WTC11 (cell line): Measurements from ENCODE around the gene OR51B2. TPM values are rescaled to one million over a fixed set of nuclear protein-coding genes. Genes with fewer than 3 reads are reported as not detected.
A peak's percentile ranks its signal among the peaks of the same experiment; 100 is the strongest.

Source experiments
- ATAC-seq: fragments of 200-7000 bp; cut with Tn5 transposase; 2 replicates; pipeline ENCODE4 v1.10.0; 2021; ENCODE audit warnings: mild to moderate bottlenecking, moderate library complexity
- CTCF ChIA-PET: fragments of 300-600 bp; sonication (Branson Sonifier 250); formaldehyde crosslinking; loops from one replicate; lab custom pipeline; 2021; ENCODE audit warnings: antibody characterized with exemption; lab: Charles Lee
- POLR2A ChIA-PET: fragments of 350-600 bp; sonication (Branson Sonifier 250); formaldehyde crosslinking; loops from one replicate; lab custom pipeline; 2021; ENCODE audit warnings: antibody characterized with exemption; lab: Charles Lee
- DNase-seq: peaks from one replicate; pipeline ENCODE4 v3.0.0; 2021; ENCODE audit warnings: low spot score
- H3K27ac Mint-ChIP-seq: 2 replicates; pipeline ENCODE4 v1.8.0; 2021; ENCODE audit warnings: mixed read lengths
- H3K27me3 Mint-ChIP-seq: 2 replicates; pipeline ENCODE4 v1.8.0; 2021; ENCODE audit warnings: low read depth, mild to moderate bottlenecking, moderate library complexity, mixed read lengths
- H3K36me3 Mint-ChIP-seq: 2 replicates; pipeline ENCODE4 v1.8.0; 2021; ENCODE audit warnings: mixed read lengths
- H3K4me1 Mint-ChIP-seq: 2 replicates; pipeline ENCODE4 v1.8.0; 2022; ENCODE audit warnings: mixed read lengths
- H3K4me3 Mint-ChIP-seq: 2 replicates; pipeline ENCODE4 v1.8.0; 2021; ENCODE audit warnings: mild to moderate bottlenecking, moderate library complexity, mixed read lengths
- H3K9me3 Mint-ChIP-seq: 2 replicates; pipeline ENCODE4 v1.8.0; 2021; ENCODE audit warnings: mixed read lengths
- AR ChIP-seq: fragments of 250-450 bp; sonication (Bioruptor Pico); IDR thresholded peaks from 2 replicates; pipeline ENCODE4 v1.9.0; 2021; ENCODE audit warnings: mild to moderate bottlenecking
- CTCF ChIP-seq: fragments of 200-600 bp; IDR thresholded peaks from 2 replicates; pipeline ENCODE4 v1.8.0; 2022; ENCODE audit warnings: antibody characterized with exemption
- E2F5 ChIP-seq: sonication (generic); formaldehyde crosslinking; IDR thresholded peaks from 2 replicates; pipeline ENCODE4 v1.8.1; 2022; ENCODE audit warnings: mild to moderate bottlenecking, moderate library complexity, missing genetic modification reagents
- ERG ChIP-seq: fragments of 250-450 bp; sonication (Bioruptor Pico); IDR thresholded peaks from 2 replicates; pipeline ENCODE4 v1.8.0; 2021; ENCODE audit warnings: mild to moderate bottlenecking
- ETV6 ChIP-seq: sonication (generic); formaldehyde crosslinking; IDR thresholded peaks from 2 replicates; pipeline ENCODE4 v1.8.1; 2022; ENCODE audit warnings: mild to moderate bottlenecking, missing genetic modification reagents
- FOXP4 ChIP-seq: sonication (generic); formaldehyde crosslinking; IDR thresholded peaks from 2 replicates; pipeline ENCODE4 v1.8.0; 2022; ENCODE audit warnings: mild to moderate bottlenecking, missing genetic modification reagents
- KAT7 ChIP-seq: sonication (generic); formaldehyde crosslinking; IDR thresholded peaks from 2 replicates; pipeline ENCODE4 v1.8.1; 2023; ENCODE audit warnings: missing genetic modification reagents, mild to moderate bottlenecking, borderline replicate concordance
- MLX ChIP-seq: sonication (generic); formaldehyde crosslinking; IDR thresholded peaks from 2 replicates; pipeline ENCODE4 v1.8.1; 2023; ENCODE audit warnings: mild to moderate bottlenecking, missing genetic modification reagents, moderate library complexity
- NFATC4 ChIP-seq: fragments of 250-450 bp; sonication (Bioruptor Pico); IDR thresholded peaks from 2 replicates; pipeline ENCODE4 v1.9.0; 2021; ENCODE audit warnings: mild to moderate bottlenecking
- NR1H2 ChIP-seq: sonication (generic); formaldehyde crosslinking; IDR thresholded peaks from 2 replicates; pipeline ENCODE4 v1.9.0; 2021; ENCODE audit warnings: mild to moderate bottlenecking, moderate library complexity, missing genetic modification reagents
- NR2C2 ChIP-seq: sonication (generic); formaldehyde crosslinking; IDR thresholded peaks from 2 replicates; pipeline ENCODE4 v1.8.0; 2022; ENCODE audit warnings: mild to moderate bottlenecking, missing genetic modification reagents
- SMAD3 ChIP-seq: sonication (generic); formaldehyde crosslinking; IDR thresholded peaks from 2 replicates; pipeline ENCODE4 v1.8.0; 2022; ENCODE audit warnings: missing genetic modification reagents, mild to moderate bottlenecking, borderline replicate concordance
- SOX15 ChIP-seq: fragments of 250-450 bp; sonication (Bioruptor Pico); IDR thresholded peaks from 2 replicates; pipeline ENCODE4 v1.9.0; 2021; ENCODE audit warnings: mild to moderate bottlenecking
- USF1 ChIP-seq: sonication (generic); formaldehyde crosslinking; IDR thresholded peaks from 2 replicates; pipeline ENCODE4 v1.8.0; 2022; ENCODE audit warnings: mild to moderate bottlenecking, missing genetic modification reagents
- ZMAT4 ChIP-seq: fragments of 250-450 bp; sonication (Bioruptor Pico); IDR thresholded peaks from 2 replicates; pipeline ENCODE4 v1.9.0; 2021; ENCODE audit warnings: mild to moderate bottlenecking
- ZNF121 ChIP-seq: sonication (generic); formaldehyde crosslinking; IDR thresholded peaks from 2 replicates; pipeline ENCODE4 v1.8.0; 2023; ENCODE audit warnings: missing genetic modification reagents
- ZNF219 ChIP-seq: sonication (generic); formaldehyde crosslinking; IDR thresholded peaks from 2 replicates; pipeline ENCODE4 v1.8.0; 2023; ENCODE audit warnings: missing genetic modification reagents, mild to moderate bottlenecking, borderline replicate concordance
- ZNF423 ChIP-seq: fragments of 250-450 bp; sonication (Bioruptor Pico); IDR thresholded peaks from 2 replicates; pipeline ENCODE4 v2.1.2; 2022; ENCODE audit warnings: mild to moderate bottlenecking, moderate library complexity
- ZNF532 ChIP-seq: fragments of 250-450 bp; sonication (Bioruptor Pico); IDR thresholded peaks from 2 replicates; pipeline ENCODE4 v1.9.0; 2021; ENCODE audit warnings: mild to moderate bottlenecking, borderline replicate concordance
- total RNA-seq: library from RNA; stranded (reverse); gene quantifications from 3 replicates; pipeline ENCODE4 v1.2.3, GENCODE V29; 2021

Gene OR51B2
- total RNA-seq, 1 experiment from 2014 or later: not detected

- H3K4me3 Mint-ChIP-seq: no peak overlapping the region
- no peaks in the 10 kb centered on the region; the same call in 1 of the 2 replicates for H3K27me3 Mint-ChIP-seq
- peaks cover 18% of the 10 kb centered on the region for H3K36me3 Mint-ChIP-seq
- TF ChIP-seq ZNF532 (CRISPR knock-in tag) (no peak), ZMAT4 (no peak), ZNF423 (CRISPR knock-in tag) (no peak), ETV6 (CRISPR knock-in tag) (no peak), NR1H2 (CRISPR knock-in tag) (no peak), NFATC4 (CRISPR knock-in tag) (no peak), SOX15 (CRISPR knock-in tag) (no peak), FOXP4 (CRISPR knock-in tag) (no peak), E2F5 (CRISPR knock-in tag) (no peak), ZNF219 (CRISPR knock-in tag) (no peak)
- ATAC-seq (peak; percentile 72), DNase-seq (no peak)
- H3K9me3 Mint-ChIP-seq: peaks cover 18% of the 10 kb centered on the region
- ChIA-PET POLR2A (no interaction called here), CTCF (no interaction called here)
- H3K4me1 Mint-ChIP-seq: peaks cover 28% of the 10 kb centered on the region
- H3K27ac Mint-ChIP-seq: no peak overlapping the region
These were observed 45.7 kb upstream of the OR51B2 start for GRCh38 chr11:5369789-5370188.

- H3K27ac Mint-ChIP-seq: peak overlapping the region; percentile 37
- ChIA-PET POLR2A (no interaction called here), CTCF (no interaction called here)
- DNase-seq: no peak
- no peak overlapping the region for H3K4me3 Mint-ChIP-seq
- no peaks in the 10 kb centered on the region for H3K27me3 Mint-ChIP-seq
- peaks cover 28% of the 10 kb centered on the region for H3K4me1 Mint-ChIP-seq
- peaks cover 11% of the 10 kb centered on the region for H3K36me3 Mint-ChIP-seq
- peaks cover 10% of the 10 kb centered on the region for H3K9me3 Mint-ChIP-seq
- ATAC-seq: peak; percentile 66
- no peak for TF ChIP-seq MLX (CRISPR knock-in tag)
- TF ChIP-seq AR: no peak
- TF ChIP-seq KAT7 (CRISPR knock-in tag): no peak
- no peak for TF ChIP-seq ZMAT4
- TF ChIP-seq SMAD3 (CRISPR knock-in tag): no peak
- no peak for TF ChIP-seq ERG (CRISPR knock-in tag)
- TF ChIP-seq ZNF121 (CRISPR knock-in tag): no peak
- TF ChIP-seq USF1 (CRISPR knock-in tag): no peak
- no peak for TF ChIP-seq NR2C2
- no peak for TF ChIP-seq NFATC4 (CRISPR knock-in tag)
- no peak for TF ChIP-seq CTCF
These were observed 44.5 kb upstream of the OR51B2 start for GRCh38 chr11:5368502-5369043.
